Right ventricle myocardium inferior (tissue), 1 donor: ENCODE measurements around the gene PTOV1. TPM values are rescaled to one million over a fixed set of nuclear protein-coding genes. Genes with fewer than 3 reads are reported as not detected.
A peak's percentile ranks its signal among the peaks of the same experiment; 100 is the strongest.

Source experiments
- ATAC-seq: fragments of 200-7000 bp; cut with Tn5 transposase; one replicate; pipeline ENCODE4 v1.9.1; 2020; ENCODE audit warnings: mild to moderate bottlenecking, moderate library complexity
- DNase-seq: peaks from one replicate; pipeline ENCODE4 v3.0.0; 2021; ENCODE audit errors: missing footprints
- intact Hi-C: fragments of 100-400 bp; cut with DNase I; formaldehyde crosslinking; loops from one replicate; pipeline ENCODE4 v1.11.0; 2022
- total RNA-seq: library from RNA; stranded (reverse); fragmentation: NEBNext Ultra II Directional; extraction: Animal tissue kit (Norgen Biotek cat#: 25700); gene quantifications from one replicate; pipeline ENCODE4 v1.2.1, GENCODE V29; 2021
- donor health status: DM: no; HTN: yes; CAD: no; lungs with severe emphysema.

The PTOV1 gene
- total RNA-seq, 1 donor from 2014 or later, result 122 TPM

DNA sequence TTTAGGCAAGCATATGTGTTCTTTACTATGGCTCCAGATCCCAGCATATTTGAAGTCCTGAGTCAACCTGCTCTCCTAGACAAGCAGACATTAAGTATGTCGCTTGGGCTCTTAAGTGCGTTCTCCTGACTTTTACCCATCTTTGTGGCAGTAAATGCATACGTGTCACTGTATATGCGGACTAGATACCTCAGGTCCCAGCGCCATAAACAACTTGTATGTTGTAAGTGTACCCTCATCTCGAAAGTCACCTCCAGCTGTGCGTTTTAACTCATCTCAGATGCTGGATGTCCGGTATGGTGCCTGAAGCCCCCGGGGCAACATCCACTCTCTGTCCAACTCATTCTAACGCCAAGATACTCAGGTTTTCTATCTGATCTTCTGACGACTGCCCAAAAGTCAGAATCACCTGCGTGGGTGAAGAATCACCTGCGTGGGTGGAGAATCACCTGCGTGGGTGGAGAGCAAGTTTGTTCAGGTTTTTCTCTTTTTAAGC, 1.7 kb downstream of the PTOV1 start:
- intact Hi-C loops, result no loop called here
- DNase-seq (no peak), ATAC-seq (no peak)

DNA sequence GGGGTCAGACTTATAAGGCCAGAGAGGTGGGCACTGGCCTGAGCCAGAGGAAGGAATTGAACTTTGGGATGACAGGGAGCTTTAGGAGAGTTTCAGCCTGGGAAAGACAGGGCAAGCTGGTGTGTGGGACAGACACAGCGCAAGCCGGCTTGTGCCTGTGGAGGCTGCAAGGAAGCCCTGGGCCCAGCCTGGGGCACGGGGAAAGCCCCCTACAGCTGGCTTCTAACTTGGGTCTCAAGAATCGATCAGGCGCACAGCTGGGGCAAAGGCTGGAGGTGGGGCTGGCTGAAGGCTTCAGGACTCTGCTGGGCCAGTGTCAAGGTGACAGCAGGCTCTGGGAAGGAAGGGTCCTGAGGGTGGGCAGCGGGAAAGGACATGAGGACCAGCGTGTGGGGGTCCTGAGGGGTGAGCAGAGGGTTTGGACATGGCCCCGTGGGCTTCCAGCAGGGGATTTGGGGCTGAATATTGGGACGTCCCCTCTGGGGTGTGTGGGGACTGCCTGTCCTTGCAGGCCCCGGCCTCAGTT, 3.0 kb downstream of the PTOV1 start:
- DNase-seq, result peak; percentile 54
- intact Hi-C loops, result no loop called here
- no peak for ATAC-seq

GRCh38 chr19:49854378-49855263, 3.7 kb downstream of the PTOV1 start:
- peak; percentile 52 for DNase-seq
- intact Hi-C loops, result no loop called here
- ATAC-seq, result no peak

DNA sequence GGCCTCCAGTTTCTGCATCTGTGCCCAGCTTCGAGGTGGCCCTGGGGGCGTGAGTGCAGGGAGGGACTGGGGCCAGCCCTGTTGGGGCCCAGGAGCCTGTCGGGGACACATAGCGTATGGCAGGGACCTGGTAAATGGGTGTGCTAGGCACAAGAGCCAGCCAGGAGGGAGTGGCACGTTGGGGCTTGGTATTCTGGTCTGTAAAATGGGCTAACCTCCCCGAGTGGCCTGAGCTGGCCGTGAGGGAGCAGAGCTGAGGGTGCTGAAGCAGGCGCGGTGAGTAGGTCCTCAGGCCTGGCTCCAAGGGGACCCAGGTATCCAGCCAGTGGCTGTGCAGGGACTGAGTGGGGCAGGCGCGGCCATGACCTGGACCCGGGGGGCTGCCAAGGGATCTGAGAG, 4.3 kb downstream of the PTOV1 start:
- peak; percentile 51 for DNase-seq
- ATAC-seq, result no peak
- intact Hi-C loops, result no loop called here

DNA sequence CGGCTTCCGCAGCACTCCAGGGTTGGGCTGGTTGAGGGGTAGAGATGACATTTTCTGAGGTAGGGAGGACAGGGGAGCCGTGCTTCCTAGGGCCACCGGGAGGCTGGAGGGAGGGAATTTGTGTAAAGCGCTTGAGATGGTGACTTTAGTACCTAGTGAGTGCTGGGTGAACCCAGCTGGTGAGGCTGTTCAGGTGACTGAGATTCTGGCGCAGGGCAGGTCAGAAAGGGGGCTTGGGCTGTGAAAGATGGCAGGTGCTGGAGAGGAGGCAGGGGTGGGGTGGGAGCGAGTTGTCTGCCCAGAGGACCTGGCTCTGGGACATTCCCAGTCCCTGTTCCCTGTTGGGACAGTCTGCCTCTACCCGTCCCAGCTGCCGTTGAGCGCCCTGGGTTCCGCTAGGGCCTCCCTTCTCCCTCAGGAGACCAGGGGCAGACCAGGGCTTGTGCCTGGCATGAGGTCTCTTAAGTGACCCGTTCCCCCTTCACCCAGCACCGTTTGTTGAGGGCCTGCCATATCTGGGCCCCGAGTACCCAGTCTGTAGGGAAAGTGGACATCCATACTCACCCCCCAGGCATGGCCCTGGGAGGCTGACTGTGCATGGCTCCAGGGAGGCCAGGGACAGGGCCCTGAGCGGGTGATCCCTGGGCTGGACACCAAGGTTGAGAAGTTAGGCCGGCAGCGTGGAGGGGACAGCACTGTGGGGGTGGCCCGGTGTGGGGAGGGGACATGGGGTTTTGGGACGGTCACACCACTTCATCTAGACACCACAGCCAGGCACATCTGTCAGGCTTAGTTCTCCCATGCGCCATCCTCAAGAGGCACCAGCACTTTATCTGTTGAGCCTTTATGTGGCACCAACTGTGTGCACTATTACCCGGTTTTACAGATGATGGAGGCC, 5.0 kb downstream of the PTOV1 start:
- no peak for ATAC-seq
- DNase-seq, result peak; percentile 22
- intact Hi-C loops, result no loop called here

- DNase-seq, result peak; percentile 64
- no peak for ATAC-seq
- intact Hi-C loops, result no loop called here
These were observed 5.6 kb downstream of the PTOV1 start for GRCh38 chr19:49856574-49857021.

GRCh38 chr19:49857061-49857837, 6.3 kb downstream of the PTOV1 start:
- DNase-seq, result peak; percentile 69
- no peak for ATAC-seq
- intact Hi-C loops, result no loop called here

- no peak for ATAC-seq
- DNase-seq, result peak; percentile 35
- intact Hi-C loops, result no loop called here
These were observed 6.8 kb downstream of the PTOV1 start for GRCh38 chr19:49857838-49858087.

DNA sequence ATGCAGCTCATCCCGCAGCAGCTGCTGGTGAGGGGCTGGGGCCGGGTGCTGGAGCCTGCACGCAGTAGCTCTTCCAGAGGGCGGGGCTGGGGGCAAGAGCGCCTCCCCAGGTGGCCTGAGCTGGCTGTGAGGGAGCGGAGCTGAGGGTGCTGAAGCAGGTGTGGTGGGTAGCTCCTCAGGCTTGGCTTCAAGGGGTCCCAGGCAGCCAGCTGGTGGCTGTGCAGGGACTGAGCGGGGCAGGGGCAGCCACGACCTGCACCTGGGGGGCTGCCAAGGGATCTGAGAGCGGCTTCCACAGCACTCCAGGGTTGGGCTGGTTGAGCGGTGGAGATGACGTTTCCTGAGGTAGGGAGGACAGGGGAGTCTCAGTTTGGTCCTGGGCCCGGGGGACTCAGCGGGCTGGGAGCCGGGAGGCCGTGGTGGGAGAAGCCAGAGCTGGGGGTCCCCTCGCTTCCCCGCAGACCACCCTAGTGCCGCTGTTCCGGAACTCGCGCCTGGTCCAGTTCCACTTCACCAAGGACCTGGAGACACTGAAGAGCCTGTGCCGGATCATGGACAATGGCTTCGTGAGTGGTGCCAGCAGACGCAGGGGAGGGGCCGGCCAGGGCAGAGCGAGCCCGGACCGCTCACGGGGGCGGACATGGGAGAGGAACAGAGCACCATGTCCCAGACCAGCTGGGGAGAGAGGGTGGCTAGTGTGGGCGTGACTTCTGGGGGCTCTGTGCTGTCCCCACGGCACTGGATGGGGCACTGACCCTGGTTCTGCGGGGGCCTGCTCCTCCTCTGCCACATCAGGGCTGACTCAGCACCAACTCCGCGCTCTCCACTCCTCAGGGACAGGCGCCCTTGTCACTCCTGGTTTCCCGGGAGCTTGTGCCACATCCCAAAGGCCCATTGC, 7.4 kb downstream of the PTOV1 start:
- intact Hi-C loops, result no loop called here
- ATAC-seq (no peak), DNase-seq (peak; percentile 37)

DNA sequence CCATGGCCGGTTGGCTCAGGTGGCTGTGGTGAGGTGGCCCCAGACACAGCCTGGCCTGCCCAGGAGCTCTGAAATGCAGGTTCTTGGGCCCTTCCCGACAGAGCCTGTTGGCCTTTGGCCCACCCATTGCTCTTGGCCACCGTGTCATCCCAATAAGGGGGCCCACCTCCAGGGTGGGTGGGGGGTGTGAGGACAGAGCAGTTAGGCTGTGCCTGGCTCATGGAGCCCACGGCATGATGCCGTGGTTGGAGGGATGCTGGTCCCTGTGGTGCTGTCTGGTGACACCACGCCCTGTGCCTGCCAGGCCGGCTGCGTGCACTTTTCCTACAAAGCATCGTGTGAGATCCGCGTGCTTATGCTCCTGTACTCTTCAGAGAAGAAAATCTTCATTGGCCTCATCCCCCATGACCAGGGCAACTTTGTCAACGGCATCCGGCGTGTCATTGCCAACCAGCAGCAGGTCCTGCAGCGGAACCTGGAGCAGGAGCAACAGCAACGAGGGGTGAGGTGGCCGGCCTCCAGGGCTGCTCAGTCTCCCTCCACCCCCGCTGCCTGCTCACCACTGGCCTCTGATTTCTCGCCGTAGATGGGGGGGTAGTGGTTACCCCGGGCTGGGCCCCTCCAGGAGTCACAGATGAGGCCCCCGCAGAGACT, 8.8 kb downstream of the PTOV1 start:
- intact Hi-C loops, result no loop called here
- DNase-seq (peak; percentile 35), ATAC-seq (no peak)

DNA sequence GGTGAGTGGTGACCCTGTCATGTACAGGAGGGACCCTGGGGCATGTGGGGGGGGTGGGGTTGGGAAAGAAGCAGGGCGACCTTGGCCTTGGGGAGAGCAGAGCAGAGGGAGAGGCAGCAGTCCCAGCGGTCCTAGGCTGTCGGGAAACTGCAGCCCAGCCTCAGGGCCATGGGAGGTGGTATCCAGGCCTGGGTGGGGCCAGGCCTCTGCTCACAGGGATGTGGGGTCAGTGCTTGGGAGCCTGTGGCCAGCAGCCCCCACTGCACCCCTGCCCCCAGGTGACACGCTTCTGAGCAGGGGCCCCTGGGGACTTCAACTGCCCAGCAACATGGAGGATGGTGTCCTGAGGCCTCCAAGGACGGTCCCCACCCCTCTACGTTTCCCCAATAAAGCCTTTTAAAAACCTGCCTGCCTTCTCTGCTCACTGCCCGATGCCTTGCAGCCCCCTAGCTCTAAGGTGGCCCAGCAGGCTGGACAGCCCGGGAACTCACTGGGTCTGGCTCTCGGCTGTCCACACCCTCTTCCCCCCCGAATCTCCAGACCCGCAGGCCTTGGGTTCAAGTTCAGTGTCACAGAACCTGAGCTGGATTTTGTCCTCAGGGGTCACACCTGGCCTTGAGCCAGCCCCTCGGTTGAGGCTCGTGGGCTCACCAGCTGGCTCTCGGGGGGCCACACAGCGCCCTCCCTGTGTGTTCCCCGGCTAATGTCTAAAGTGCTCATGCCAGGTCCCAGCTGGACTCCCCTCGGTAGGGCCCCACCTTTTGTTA, 9.6 kb downstream of the PTOV1 start:
- no peak for DNase-seq
- intact Hi-C loops, result no loop called here
- ATAC-seq, result no peak

- DNase-seq, result peak; percentile 79
- intact Hi-C loops, result no loop called here
- peak; percentile 29 for ATAC-seq
These were observed 10.1 kb downstream of the PTOV1 start for GRCh38 chr19:49861107-49861506.

GRCh38 chr19:49861541-49862378, 10.8 kb downstream of the PTOV1 start:
- no peak for ATAC-seq
- peak; percentile 61 for DNase-seq
- intact Hi-C loops, result no loop called here

DNA sequence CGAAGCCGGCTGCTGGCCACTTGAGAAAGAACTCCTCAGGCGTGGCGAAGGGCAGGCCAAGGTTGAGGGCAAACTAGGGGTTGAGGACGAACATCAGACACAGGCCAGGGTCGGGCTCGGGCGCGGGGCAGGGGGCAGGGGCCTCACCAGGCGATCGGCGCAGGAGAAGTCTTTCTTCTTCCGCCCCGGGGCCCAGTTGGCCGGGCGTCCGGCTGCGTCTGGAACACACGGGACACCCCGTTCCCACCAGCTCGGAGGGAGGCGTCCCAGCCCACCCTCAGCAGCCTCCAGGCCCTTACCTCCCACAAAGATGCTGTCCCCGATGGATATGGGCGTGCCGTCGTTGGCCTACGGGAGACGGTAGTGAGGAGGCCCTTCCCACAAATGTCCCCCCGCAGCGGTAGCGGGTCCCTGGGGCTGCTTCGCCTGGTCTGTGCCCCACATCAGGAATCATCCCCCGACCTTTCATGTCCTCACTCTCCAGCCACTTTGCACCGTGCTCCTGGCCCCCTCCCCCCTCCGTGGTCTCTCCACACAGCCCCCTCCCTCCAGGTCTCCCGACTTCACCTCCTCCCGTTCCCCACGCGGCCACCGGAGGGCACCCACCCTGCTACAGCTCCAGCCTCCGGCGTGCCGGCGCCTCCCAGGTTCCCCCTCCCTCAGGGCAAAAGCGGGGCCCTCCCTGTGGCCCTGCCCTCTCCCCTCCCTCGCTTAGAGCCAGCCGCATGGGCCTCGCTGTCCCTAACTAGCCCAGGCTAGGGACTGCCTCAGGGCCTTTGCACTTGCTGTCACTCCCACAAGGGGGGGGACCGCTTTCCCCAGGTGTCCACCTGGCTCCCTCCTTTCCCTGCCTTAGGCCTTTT, 11.7 kb downstream of the PTOV1 start:
- ATAC-seq (no peak), DNase-seq (peak; percentile 66)
- intact Hi-C loops, result no loop called here
